ENCODE measurements around the gene NDUFA11. TPM values are rescaled to one million over a fixed set of nuclear protein-coding genes. Genes with fewer than 3 reads are reported as not detected.
A peak's percentile ranks its signal among the peaks of the same experiment; 100 is the strongest.

The NDUFA11 gene
- total RNA-seq, 4 donors from 2014 or later, result 149 to 352 (median 235) TPM

- DNase-seq, result no peak
- intact Hi-C loops (cut with DNase I; ENCODE audit: low total_unique reads), result no loop called here
- no peaks in the 10 kb centered on the region for H3K27me3 ChIP-seq
- 80 to 90% methylated on average over 2 to 21 of the region's 21 CpGs for WGBS, 2 donors (ENCODE audit: low coverage in 1 of 2)
- no peaks in the 10 kb centered on the region for H3K9me3 ChIP-seq
- peaks cover 0 to 12% (median 5%) of the 10 kb centered on the region in 4 donors for H3K36me3 ChIP-seq
- TF ChIP-seq EP300 (IDR thresholded peaks at IDR 0.05; ENCODE audit: low read depth), result no peak
- TF ChIP-seq, protein P1, sequence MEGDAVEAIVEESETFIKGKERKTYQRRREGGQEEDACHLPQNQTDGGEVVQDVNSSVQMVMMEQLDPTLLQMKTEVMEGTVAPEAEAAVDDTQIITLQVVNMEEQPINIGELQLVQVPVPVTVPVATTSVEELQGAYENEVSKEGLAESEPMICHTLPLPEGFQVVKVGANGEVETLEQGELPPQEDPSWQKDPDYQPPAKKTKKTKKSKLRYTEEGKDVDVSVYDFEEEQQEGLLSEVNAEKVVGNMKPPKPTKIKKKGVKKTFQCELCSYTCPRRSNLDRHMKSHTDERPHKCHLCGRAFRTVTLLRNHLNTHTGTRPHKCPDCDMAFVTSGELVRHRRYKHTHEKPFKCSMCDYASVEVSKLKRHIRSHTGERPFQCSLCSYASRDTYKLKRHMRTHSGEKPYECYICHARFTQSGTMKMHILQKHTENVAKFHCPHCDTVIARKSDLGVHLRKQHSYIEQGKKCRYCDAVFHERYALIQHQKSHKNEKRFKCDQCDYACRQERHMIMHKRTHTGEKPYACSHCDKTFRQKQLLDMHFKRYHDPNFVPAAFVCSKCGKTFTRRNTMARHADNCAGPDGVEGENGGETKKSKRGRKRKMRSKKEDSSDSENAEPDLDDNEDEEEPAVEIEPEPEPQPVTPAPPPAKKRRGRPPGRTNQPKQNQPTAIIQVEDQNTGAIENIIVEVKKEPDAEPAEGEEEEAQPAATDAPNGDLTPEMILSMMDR (IDR thresholded peaks at IDR 0.05), result no peak
- TF ChIP-seq POLR2AphosphoS5 (IDR thresholded peaks at IDR 0.05), result no peak
- TF ChIP-seq POLR2A (IDR thresholded peaks at IDR 0.05), result no peak
- in situ Hi-C loops (cut with MboI; ENCODE audit: low pct_ligation_motif_present in 1 of 4, low pct_unique_long_range_greater_than_20kb in 1 of 4, low sequenced_read_pairs in 3 of 4), result no loop called here
- H3K4me1 ChIP-seq, result peaks cover 6 to 45% (median 20%) of the 10 kb centered on the region in 4 donors
- no peak overlapping the region for H3K4me3 ChIP-seq
- H3K27ac ChIP-seq, result peak overlapping the region in 1 of 4 donors; percentile 78
Measured at GRCh38 chr19:5940260-5941208, 36.9 kb upstream of the NDUFA11 start.

GRCh38 chr19:5937550-5937949, 34.0 kb upstream of the NDUFA11 start:
- intact Hi-C loops (cut with DNase I; ENCODE audit: low total_unique reads), result no loop called here
- Histone ChIP-seq H3K9me3 (no peaks in the 10 kb centered on the region), H3K4me1 (peaks cover 6 to 39% (median 20%) of the 10 kb centered on the region in 4 donors), H3K4me3 (no peak overlapping the region), H3K27ac (no peak overlapping the region), H3K27me3 (no peaks in the 10 kb centered on the region), H3K36me3 (peaks cover 0 to 12% (median 5%) of the 10 kb centered on the region in 4 donors)
- DNase-seq, result no peak
- in situ Hi-C loops (cut with MboI; ENCODE audit: low pct_ligation_motif_present in 1 of 4, low pct_unique_long_range_greater_than_20kb in 1 of 4, low sequenced_read_pairs in 3 of 4), result no loop called here
- 80 to 100% methylated on average over 1 to 10 of the region's 10 CpGs for WGBS, 2 donors (ENCODE audit: low coverage in 1 of 2)
- no peak for TF ChIP-seq EP300 (IDR thresholded peaks at IDR 0.05; ENCODE audit: low read depth)
- TF ChIP-seq, protein P1 (IDR thresholded peaks at IDR 0.05), result no peak

DNA sequence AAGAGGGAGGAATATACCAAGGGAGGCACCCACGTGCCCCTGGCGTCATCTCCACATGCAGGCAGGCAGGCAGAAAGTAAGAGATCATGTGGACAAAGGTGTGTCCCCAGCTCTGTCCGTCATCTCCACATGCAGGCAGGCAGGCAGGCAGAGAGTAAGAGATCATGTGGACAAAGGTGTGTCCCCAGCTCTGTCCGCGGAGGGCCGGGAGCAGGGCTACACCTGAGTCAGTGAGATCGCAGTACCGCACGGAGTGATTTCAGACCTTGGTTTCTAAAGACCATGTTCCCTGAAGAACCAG, 32.7 kb upstream of the NDUFA11 start:
- no peaks in the 10 kb centered on the region for H3K27me3 ChIP-seq
- no peaks in the 10 kb centered on the region for H3K9me3 ChIP-seq
- 95 to 100% methylated on average over 2 to 9 of the region's 9 CpGs for WGBS, 2 donors (ENCODE audit: low coverage in 1 of 2)
- in situ Hi-C loops (cut with MboI; ENCODE audit: low pct_ligation_motif_present in 1 of 4, low pct_unique_long_range_greater_than_20kb in 1 of 4, low sequenced_read_pairs in 3 of 4) (no loop called here), intact Hi-C loops (cut with DNase I; ENCODE audit: low total_unique reads) (no loop called here)
- H3K27ac ChIP-seq, result peak overlapping the region in 2 of 4 donors; percentile 63 to 65
- no peak overlapping the region for H3K4me3 ChIP-seq
- H3K4me1 ChIP-seq, result peaks cover 6 to 30% (median 14%) of the 10 kb centered on the region in 4 donors
- no peak for DNase-seq
- peaks cover 0 to 12% (median 5%) of the 10 kb centered on the region in 4 donors for H3K36me3 ChIP-seq
- TF ChIP-seq POLR2AphosphoS5 (IDR thresholded peaks at IDR 0.05), result no peak
- TF ChIP-seq EP300 (IDR thresholded peaks at IDR 0.05; ENCODE audit: low read depth), result no peak
- TF ChIP-seq, protein P1 (IDR thresholded peaks at IDR 0.05), result no peak
- TF ChIP-seq POLR2A (IDR thresholded peaks at IDR 0.05), result no peak

DNA sequence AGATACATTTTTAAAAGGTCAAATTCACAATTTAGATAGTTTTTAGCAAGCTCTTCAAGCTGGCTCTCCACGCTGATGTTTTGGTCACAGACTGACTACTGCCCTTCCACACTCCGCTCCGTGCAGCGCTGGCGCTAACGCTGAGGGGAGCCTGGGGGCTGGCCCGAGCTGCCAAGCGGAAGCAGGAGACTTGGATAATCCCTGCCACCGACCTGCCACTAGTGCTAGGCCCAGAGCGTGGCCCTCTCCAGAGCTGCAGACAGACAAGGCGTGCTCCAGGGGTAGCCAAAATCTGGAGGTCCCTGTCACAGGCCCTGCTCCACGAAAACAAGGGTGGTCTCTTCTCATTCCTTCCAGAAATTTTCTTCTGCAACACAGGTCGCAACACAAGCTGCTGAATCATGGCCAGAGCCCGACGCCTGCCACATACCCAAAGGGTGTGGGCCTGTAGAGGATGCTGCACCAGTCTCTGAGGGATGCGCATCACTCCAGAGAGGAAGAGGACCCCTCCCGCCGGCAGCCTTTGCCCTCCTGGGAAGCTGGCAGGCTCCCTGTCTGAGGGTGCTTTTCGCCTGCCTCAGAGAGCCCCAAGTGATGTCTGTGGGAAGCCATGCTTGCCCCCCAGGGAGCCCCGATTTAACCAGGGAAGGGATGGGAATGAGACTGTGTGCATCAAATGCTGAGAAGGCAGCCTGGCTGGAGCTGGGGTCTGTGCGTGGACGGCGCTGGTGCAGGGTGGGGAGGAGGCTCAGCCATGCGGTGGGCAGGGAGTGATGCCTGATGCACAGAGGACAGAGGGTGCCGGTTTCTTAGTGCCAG, 32.1 kb upstream of the NDUFA11 start:
- WGBS, 2 donors (ENCODE audit: low coverage in 1 of 2), result 79% methylated on average over 25 of the region's 25 CpGs; no CpG with 5 or more reads in 1 of the 2 donors
- in situ Hi-C loops (cut with MboI; ENCODE audit: low pct_ligation_motif_present in 1 of 4, low pct_unique_long_range_greater_than_20kb in 1 of 4, low sequenced_read_pairs in 3 of 4) (no loop called here), intact Hi-C loops (cut with DNase I; ENCODE audit: low total_unique reads) (no loop called here)
- no peak overlapping the region for H3K4me3 ChIP-seq
- no peak for DNase-seq
- H3K27me3 ChIP-seq, result no peaks in the 10 kb centered on the region
- H3K27ac ChIP-seq, result peak overlapping the region; percentile 59 to 71 (median 64)
- no peaks in the 10 kb centered on the region for H3K9me3 ChIP-seq
- H3K36me3 ChIP-seq, result peaks cover 0 to 8% (median 3%) of the 10 kb centered on the region in 4 donors
- H3K4me1 ChIP-seq, result peaks cover 6 to 30% (median 14%) of the 10 kb centered on the region in 4 donors
- TF ChIP-seq POLR2AphosphoS5 (IDR thresholded peaks at IDR 0.05), result no peak
- TF ChIP-seq, protein P1 (IDR thresholded peaks at IDR 0.05), result no peak
- TF ChIP-seq EP300 (IDR thresholded peaks at IDR 0.05; ENCODE audit: low read depth), result no peak
- no peak for TF ChIP-seq POLR2A (IDR thresholded peaks at IDR 0.05)
